Neural progenitor cell (in vitro differentiated cells): ENCODE results near the gene TBX20. TPM values are rescaled to one million over a fixed set of nuclear protein-coding genes. Genes with fewer than 3 reads are reported as not detected.
A peak's percentile ranks its signal among the peaks of the same experiment; 100 is the strongest.

Experiments used
- DNase-seq: peaks from one replicate; pipeline ENCODE4 v3.0.0-alpha.2; 2016; ENCODE audit warnings: low spot score
- H2AFZ ChIP-seq: fragments of 200-600 bp; sonication (generic); replicated peaks from 2 replicates; pipeline ENCODE4 v1.6.1; 2016; ENCODE audit warnings: antibody characterized with exemption
- H3F3A ChIP-seq: fragments of 200-600 bp; sonication (generic); 2 replicates; pipeline ENCODE4 v1.6.1; 2016; ENCODE audit warnings: antibody characterized with exemption, low read depth
- H3K27ac ChIP-seq: fragments of 200-600 bp; sonication (generic); 2 replicates; pipeline ENCODE4 v1.5.1; 2016; ENCODE audit warnings: mild to moderate bottlenecking
- H3K27me3 ChIP-seq: fragments of 200-600 bp; sonication (generic); 2 replicates; pipeline ENCODE4 v1.6.1; 2016; ENCODE audit warnings: mild to moderate bottlenecking, moderate library complexity
- H3K36me3 ChIP-seq: fragments of 200-600 bp; sonication (generic); 2 replicates; pipeline ENCODE4 v1.5.1; 2016
- H3K4me1 ChIP-seq: fragments of 200-600 bp; sonication (generic); 2 replicates; pipeline ENCODE4 v1.6.1; 2016; ENCODE audit warnings: mixed run types
- H3K4me2 ChIP-seq: fragments of 200-600 bp; sonication (generic); 2 replicates; pipeline ENCODE4 v1.6.1; 2016
- H3K4me3 ChIP-seq: fragments of 200-600 bp; sonication (generic); 2 replicates; pipeline ENCODE4 v1.5.1; 2016
- H3K79me2 ChIP-seq: fragments of 200-600 bp; sonication (generic); 2 replicates; pipeline ENCODE4 v1.6.1; 2016; ENCODE audit warnings: low read depth
- H3K9ac ChIP-seq: fragments of 200-600 bp; sonication (generic); 2 replicates; pipeline ENCODE4 v1.6.1; 2016
- H3K9me3 ChIP-seq: fragments of 200-600 bp; sonication (generic); 2 replicates; pipeline ENCODE4 v1.5.1; 2016; ENCODE audit warnings: low read depth
- H4K20me1 ChIP-seq: fragments of 200-600 bp; sonication (generic); 2 replicates; pipeline ENCODE4 v1.6.1; 2016; ENCODE audit warnings: low read depth
- H3K27ac Mint-ChIP-seq: 3 replicates; pipeline ENCODE4 v1.8.0; 2021; ENCODE audit warnings: mixed read lengths
- H3K27me3 Mint-ChIP-seq: 2 replicates; pipeline ENCODE4 v1.8.0; 2022; ENCODE audit warnings: low read depth, mild to moderate bottlenecking, inconsistent platforms, moderate library complexity, mixed read lengths; ENCODE audit not compliant: insufficient read depth
- H3K36me3 Mint-ChIP-seq: 3 replicates; pipeline ENCODE4 v1.8.0; 2021; ENCODE audit warnings: mixed read lengths
- H3K4me1 Mint-ChIP-seq: 3 replicates; pipeline ENCODE4 v1.8.0; 2021; ENCODE audit warnings: mixed read lengths
- H3K4me3 Mint-ChIP-seq: 3 replicates; pipeline ENCODE4 v1.8.0; 2021; ENCODE audit warnings: mild to moderate bottlenecking, moderate library complexity, mixed read lengths
- H3K9me3 Mint-ChIP-seq: 3 replicates; pipeline ENCODE4 v1.8.0; 2020; ENCODE audit warnings: mixed read lengths
- EZH2 ChIP-seq: fragments of 200-600 bp; sonication (generic); IDR thresholded peaks from 2 replicates; pipeline ENCODE4 v1.6.1; 2017; ENCODE audit warnings: antibody characterized with exemption, mild to moderate bottlenecking, moderate library complexity
- EZH2phosphoT487 ChIP-seq: fragments of 200-600 bp; sonication (generic); IDR thresholded peaks from 2 replicates; pipeline ENCODE4 v1.6.1; 2017; ENCODE audit warnings: antibody characterized with exemption
- total RNA-seq: library from RNA; depleted of rRNA; stranded (reverse); fragments of >200 nt; gene quantifications from 2 replicates; pipeline ENCODE4 v1.2.3, GENCODE V29; 2015; ENCODE audit warnings: low replicate concordance
- TF ChIP-seq, protein P1 (sequence below): fragments of 200-600 bp; sonication (generic); IDR thresholded peaks from 2 replicates; pipeline ENCODE4 v1.5.1; 2017; ENCODE audit warnings: antibody characterized with exemption, mild to moderate bottlenecking

TBX20 gene
- total RNA-seq, 1 donor from 2014 or later: not detected

GRCh38 chr7:35263396-35263795 lies 9.5 kb upstream of the TBX20 start:
- H3K27ac ChIP-seq: no peak overlapping the region
- H3K36me3 Mint-ChIP-seq: no peaks in the 10 kb centered on the region
- peaks cover 65% of the 10 kb centered on the region for H3K27me3 Mint-ChIP-seq
- H3K9ac ChIP-seq: no peak overlapping the region
- H3K27me3 ChIP-seq: peaks cover 79% of the 10 kb centered on the region
- peaks cover 8% of the 10 kb centered on the region for H3K4me1 Mint-ChIP-seq
- no peak overlapping the region for H3K4me2 ChIP-seq
- no peaks in the 10 kb centered on the region for H3K36me3 ChIP-seq
- TF ChIP-seq, protein P1, sequence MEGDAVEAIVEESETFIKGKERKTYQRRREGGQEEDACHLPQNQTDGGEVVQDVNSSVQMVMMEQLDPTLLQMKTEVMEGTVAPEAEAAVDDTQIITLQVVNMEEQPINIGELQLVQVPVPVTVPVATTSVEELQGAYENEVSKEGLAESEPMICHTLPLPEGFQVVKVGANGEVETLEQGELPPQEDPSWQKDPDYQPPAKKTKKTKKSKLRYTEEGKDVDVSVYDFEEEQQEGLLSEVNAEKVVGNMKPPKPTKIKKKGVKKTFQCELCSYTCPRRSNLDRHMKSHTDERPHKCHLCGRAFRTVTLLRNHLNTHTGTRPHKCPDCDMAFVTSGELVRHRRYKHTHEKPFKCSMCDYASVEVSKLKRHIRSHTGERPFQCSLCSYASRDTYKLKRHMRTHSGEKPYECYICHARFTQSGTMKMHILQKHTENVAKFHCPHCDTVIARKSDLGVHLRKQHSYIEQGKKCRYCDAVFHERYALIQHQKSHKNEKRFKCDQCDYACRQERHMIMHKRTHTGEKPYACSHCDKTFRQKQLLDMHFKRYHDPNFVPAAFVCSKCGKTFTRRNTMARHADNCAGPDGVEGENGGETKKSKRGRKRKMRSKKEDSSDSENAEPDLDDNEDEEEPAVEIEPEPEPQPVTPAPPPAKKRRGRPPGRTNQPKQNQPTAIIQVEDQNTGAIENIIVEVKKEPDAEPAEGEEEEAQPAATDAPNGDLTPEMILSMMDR: no peak
- TF ChIP-seq EZH2phosphoT487: no peak
- no peak for TF ChIP-seq EZH2
- H3K9me3 Mint-ChIP-seq: peaks cover 6% of the 10 kb centered on the region
- H3F3A ChIP-seq: peaks cover 11% of the 10 kb centered on the region
- H3K4me3 ChIP-seq: no peak overlapping the region
- H3K9me3 ChIP-seq: no peaks in the 10 kb centered on the region
- H3K27ac Mint-ChIP-seq: no peak overlapping the region
- H2AFZ ChIP-seq: no peak overlapping the region
- H4K20me1 ChIP-seq: peaks cover 29% of the 10 kb centered on the region
- DNase-seq: no peak
- no peaks in the 10 kb centered on the region for H3K79me2 ChIP-seq
- no peak overlapping the region for H3K4me3 Mint-ChIP-seq
- peaks cover 6% of the 10 kb centered on the region for H3K4me1 ChIP-seq

- Mint-ChIP-seq H3K36me3 (no peaks in the 10 kb centered on the region), H3K27ac (no peak overlapping the region), H3K27me3 (peaks cover 79% of the 10 kb centered on the region), H3K4me1 (peaks cover 12% of the 10 kb centered on the region), H3K4me3 (peak overlapping the region; percentile 71), H3K9me3 (peaks cover 7% of the 10 kb centered on the region)
- Histone ChIP-seq H3K27me3 (peaks cover 97% of the 10 kb centered on the region), H3K4me3 (peak overlapping the region; percentile 50), H3K9ac (no peak overlapping the region), H3K27ac (no peak overlapping the region), H2AFZ (peak overlapping the region; percentile 84), H3K9me3 (no peaks in the 10 kb centered on the region), H3F3A (peaks cover 11% of the 10 kb centered on the region), H3K4me1 (peaks cover 6% of the 10 kb centered on the region), H3K4me2 (peak overlapping the region; percentile 73), H3K79me2 (no peaks in the 10 kb centered on the region), H3K36me3 (no peaks in the 10 kb centered on the region), H4K20me1 (peaks cover 47% of the 10 kb centered on the region)
- TF ChIP-seq, protein P1: peak; percentile 32
- TF ChIP-seq EZH2phosphoT487: peak; percentile 59
- TF ChIP-seq EZH2: peak; percentile 74
- DNase-seq: peak; percentile 68
Observed at GRCh38 chr7:35261476-35262285, 7.8 kb upstream of the TBX20 start.

DNA sequence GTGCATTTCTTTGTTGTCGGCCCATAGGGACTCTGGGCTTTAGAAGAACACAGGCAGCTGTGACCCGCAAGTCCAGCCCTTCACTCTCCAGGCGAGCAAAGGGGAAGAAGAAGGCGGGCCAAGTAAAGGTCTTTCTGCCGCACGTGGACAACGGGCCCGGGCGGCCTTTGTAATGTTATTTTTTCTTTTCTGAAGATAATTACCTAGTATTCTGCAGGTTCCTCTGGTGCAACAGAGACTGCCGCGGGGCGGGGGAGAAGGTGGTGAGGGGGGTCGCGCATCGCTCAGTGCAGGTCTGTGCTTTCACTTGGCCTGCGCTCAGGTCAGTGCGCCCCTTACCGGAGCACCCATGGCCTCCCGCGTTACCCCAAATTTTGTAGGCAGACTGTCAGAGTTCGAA lies 7.1 kb upstream of the TBX20 start:
- TF ChIP-seq, protein P1: no peak
- peak; percentile 63 for TF ChIP-seq EZH2phosphoT487
- peak; percentile 89 for TF ChIP-seq EZH2
- Histone ChIP-seq H3K4me1 (peaks cover 6% of the 10 kb centered on the region), H3K9ac (no peak overlapping the region), H3K27ac (no peak overlapping the region), H3K9me3 (no peaks in the 10 kb centered on the region), H3K36me3 (no peaks in the 10 kb centered on the region), H3K27me3 (peaks cover 100% of the 10 kb centered on the region), H3K4me2 (peak overlapping the region; percentile 73), H2AFZ (peak overlapping the region; percentile 84), H3K79me2 (no peaks in the 10 kb centered on the region), H4K20me1 (peaks cover 53% of the 10 kb centered on the region), H3F3A (peaks cover 11% of the 10 kb centered on the region), H3K4me3 (peak overlapping the region; percentile 50)
- H3K27ac Mint-ChIP-seq: no peak overlapping the region
- H3K9me3 Mint-ChIP-seq: peaks cover 7% of the 10 kb centered on the region
- H3K27me3 Mint-ChIP-seq: peaks cover 84% of the 10 kb centered on the region
- peaks cover 12% of the 10 kb centered on the region for H3K4me1 Mint-ChIP-seq
- peak; percentile 54 for DNase-seq
- H3K4me3 Mint-ChIP-seq: peak overlapping the region; percentile 71
- no peaks in the 10 kb centered on the region for H3K36me3 Mint-ChIP-seq
